Peyer's patch (tissue), 4 donors: ENCODE measurements around the gene TMEM165. TPM values are rescaled to one million over a fixed set of nuclear protein-coding genes. Genes with fewer than 3 reads are reported as not detected.
"Not testable (repeated sequence)": the region's sequence is repeated elsewhere in the genome, so short reads cannot be mapped to it uniquely, and the experiment has no call there.

Experiments
- DNase-seq, 3 donors: peaks; one replicate each; pipeline ENCODE4 v3.0.0-alpha.2; 2017 to 2019
- H3K27ac ChIP-seq, 4 donors: fragments of 200-600 bp; sonication (generic); one replicate each; pipeline ENCODE4 v1.5.1; 2016 to 2019
- H3K27me3 ChIP-seq, 2 donors: fragments of 200-600 bp; sonication (generic); one replicate each; pipeline ENCODE4 v1.5.1; 2019
- H3K36me3 ChIP-seq, 3 donors: fragments of 200-600 bp; sonication (generic); one replicate each; pipeline ENCODE4 v1.5.1; 2016 to 2019
- H3K4me1 ChIP-seq, 4 donors: fragments of 200-600 bp; sonication (generic); one replicate each; pipeline ENCODE4 v1.5.1; 2016 to 2019
- H3K4me3 ChIP-seq, 4 donors: fragments of 200-600 bp; sonication (generic); 1 replicate in 3 of 4; 2 replicates in 1 of 4; pipeline ENCODE4 v1.5.1; 2016 to 2019; ENCODE audit warnings: mild to moderate bottlenecking in 1 of 4
- H3K9me3 ChIP-seq, 4 donors: fragments of 200-600 bp; sonication (generic); one replicate each; pipeline ENCODE4 v1.5.1; 2016 to 2019; ENCODE audit warnings: mild to moderate bottlenecking in 1 of 4
- POLR2A ChIP-seq, 2 donors: fragments of 450-650 bp; IDR thresholded peaks; one replicate each; pipeline ENCODE4 v1.5.1; 2017; ENCODE audit warnings: antibody characterized with exemption in 2 of 2, mild to moderate bottlenecking in 2 of 2, moderate library complexity in 2 of 2
- total RNA-seq, 4 donors: library from RNA; depleted of rRNA; stranded (reverse); fragments of >200 nt; gene quantifications; one replicate each; pipeline ENCODE4 v1.1.0, GENCODE V29; 2016
- TF ChIP-seq, protein P1 (sequence below), 6 experiments: fragments of 450-650 bp in 4 of 6; fragments of 200-600 bp in 2 of 6; sonication (generic) in 1 of 6; IDR thresholded peaks; one replicate each; pipeline ENCODE4 v1.5.1; 2017 to 2019; ENCODE audit warnings: antibody characterized with exemption in 6 of 6, mild to moderate bottlenecking in 3 of 6, moderate library complexity in 1 of 6

TMEM165 gene
- total RNA-seq, 4 donors from 2014 or later = 78.2 to 105 (median 91.4) TPM

DNA sequence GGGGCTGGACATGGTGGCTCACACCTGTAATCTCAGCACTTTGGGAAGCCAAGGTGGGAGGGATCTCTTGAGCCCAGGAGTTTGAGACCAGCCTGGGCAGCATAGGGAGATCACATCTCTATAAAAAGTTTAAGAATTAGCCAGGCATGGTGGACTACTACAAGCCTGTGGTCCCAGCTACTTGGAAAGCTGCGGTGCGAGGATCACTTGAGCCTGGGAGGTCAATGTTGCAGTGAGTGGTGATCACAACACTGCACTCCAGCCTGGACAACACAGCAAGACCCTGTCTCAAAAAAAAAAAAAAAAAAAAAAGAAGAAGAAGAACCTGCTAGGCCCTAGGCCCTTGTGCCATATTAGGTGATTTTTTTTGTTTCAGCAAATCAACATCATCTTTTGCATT, 37.5 kb upstream of the TMEM165 start:
- peaks cover 0 to 22% (median 2%) of the 10 kb centered on the region in 4 donors for H3K4me1 ChIP-seq
- no peaks in the 10 kb centered on the region for H3K36me3 ChIP-seq
- no peak overlapping the region for H3K27ac ChIP-seq
- H3K9me3 ChIP-seq = no peaks in the 10 kb centered on the region
- TF ChIP-seq POLR2A (IDR thresholded peaks at IDR 0.05) = no peak
- TF ChIP-seq, protein P1, sequence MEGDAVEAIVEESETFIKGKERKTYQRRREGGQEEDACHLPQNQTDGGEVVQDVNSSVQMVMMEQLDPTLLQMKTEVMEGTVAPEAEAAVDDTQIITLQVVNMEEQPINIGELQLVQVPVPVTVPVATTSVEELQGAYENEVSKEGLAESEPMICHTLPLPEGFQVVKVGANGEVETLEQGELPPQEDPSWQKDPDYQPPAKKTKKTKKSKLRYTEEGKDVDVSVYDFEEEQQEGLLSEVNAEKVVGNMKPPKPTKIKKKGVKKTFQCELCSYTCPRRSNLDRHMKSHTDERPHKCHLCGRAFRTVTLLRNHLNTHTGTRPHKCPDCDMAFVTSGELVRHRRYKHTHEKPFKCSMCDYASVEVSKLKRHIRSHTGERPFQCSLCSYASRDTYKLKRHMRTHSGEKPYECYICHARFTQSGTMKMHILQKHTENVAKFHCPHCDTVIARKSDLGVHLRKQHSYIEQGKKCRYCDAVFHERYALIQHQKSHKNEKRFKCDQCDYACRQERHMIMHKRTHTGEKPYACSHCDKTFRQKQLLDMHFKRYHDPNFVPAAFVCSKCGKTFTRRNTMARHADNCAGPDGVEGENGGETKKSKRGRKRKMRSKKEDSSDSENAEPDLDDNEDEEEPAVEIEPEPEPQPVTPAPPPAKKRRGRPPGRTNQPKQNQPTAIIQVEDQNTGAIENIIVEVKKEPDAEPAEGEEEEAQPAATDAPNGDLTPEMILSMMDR (IDR thresholded peaks at IDR 0.05) = no peak
- no peak for DNase-seq
- H3K27me3 ChIP-seq = no peaks in the 10 kb centered on the region
- H3K4me3 ChIP-seq = no peak overlapping the region

DNA sequence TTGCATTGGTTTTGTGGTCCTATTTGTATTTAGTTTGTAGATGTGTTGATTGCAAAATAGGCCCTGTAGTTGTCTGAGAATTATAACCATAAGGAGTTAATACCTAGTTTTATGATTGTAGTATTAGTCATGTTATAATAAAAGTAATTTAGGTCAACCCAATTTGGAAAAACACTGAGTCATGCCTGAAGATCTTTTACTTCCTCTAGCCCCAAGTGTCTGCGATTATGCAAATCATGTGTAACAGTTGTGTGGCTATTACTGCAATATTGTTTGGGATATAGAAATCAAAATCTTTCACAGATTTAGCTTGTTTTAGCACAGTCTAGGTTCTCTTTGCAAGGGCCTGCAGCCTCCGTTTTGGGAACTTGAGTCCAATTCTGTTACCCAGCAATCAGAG, 37.1 kb upstream of the TMEM165 start:
- Histone ChIP-seq H3K4me1 (peaks cover 0 to 22% (median 2%) of the 10 kb centered on the region in 4 donors), H3K27me3 (no peaks in the 10 kb centered on the region), H3K36me3 (no peaks in the 10 kb centered on the region), H3K4me3 (no peak overlapping the region), H3K27ac (peak overlapping the region in 2 of 4 donors; percentile 8 to 58), H3K9me3 (no peaks in the 10 kb centered on the region)
- no peak for DNase-seq
- TF ChIP-seq, protein P1 (IDR thresholded peaks at IDR 0.05) = no peak
- no peak for TF ChIP-seq POLR2A (IDR thresholded peaks at IDR 0.05)

DNA sequence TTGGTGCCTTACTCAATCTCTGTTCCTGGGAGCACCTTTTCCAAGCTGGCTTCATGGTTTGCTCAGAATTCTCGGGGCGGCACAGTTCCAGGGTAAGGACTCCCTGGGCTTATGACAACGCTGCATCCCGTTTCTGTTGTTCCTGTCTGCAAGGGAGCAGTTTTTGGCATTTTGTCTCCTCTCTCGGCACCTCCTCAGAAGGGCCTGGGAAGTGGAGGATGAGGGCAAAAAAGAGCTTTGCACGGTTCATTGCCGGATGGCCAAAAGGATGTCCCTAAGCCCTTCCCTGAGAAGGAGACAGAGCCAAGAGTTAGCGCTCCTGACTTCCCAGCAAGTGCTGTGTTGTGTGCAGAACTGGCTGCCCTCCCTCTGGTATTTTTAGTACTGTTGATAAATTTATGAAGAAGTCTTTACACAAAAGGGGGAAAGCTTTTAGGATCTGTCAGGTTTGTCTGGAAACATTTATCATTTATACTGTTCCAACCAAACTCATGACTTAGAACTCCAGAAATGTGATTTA, 36.3 kb upstream of the TMEM165 start:
- TF ChIP-seq POLR2A (IDR thresholded peaks at IDR 0.05) = no peak
- TF ChIP-seq, protein P1 (IDR thresholded peaks at IDR 0.05) = no peak
- Histone ChIP-seq H3K9me3 (no peaks in the 10 kb centered on the region), H3K27me3 (no peaks in the 10 kb centered on the region), H3K36me3 (no peaks in the 10 kb centered on the region), H3K4me3 (no peak overlapping the region), H3K4me1 (peaks cover 0 to 22% (median 2%) of the 10 kb centered on the region in 4 donors), H3K27ac (peak overlapping the region in 2 of 4 donors; percentile 8 to 58)
- no peak for DNase-seq

DNA sequence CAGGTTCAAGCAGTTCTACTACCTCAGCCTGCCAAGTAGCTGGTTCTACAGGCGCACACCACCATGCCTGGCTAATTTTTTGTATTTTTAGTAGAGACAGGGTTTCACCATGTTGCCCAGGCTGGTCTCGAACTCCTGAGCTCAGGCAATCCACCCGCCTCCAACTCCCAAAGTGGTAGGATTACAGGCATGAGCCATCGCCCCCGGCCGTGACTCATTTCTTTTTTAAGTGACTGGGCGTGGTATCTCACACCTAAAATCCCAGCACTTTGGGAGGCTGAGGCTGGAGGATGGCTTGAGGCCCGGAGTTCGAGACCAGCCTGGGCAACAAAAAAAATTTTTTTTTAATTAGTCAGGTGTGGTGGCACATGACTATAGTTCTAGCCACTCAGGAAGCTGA, 32.8 kb upstream of the TMEM165 start:
- H3K9me3 ChIP-seq, H3K27me3 ChIP-seq, DNase-seq, H3K36me3 ChIP-seq, H3K4me3 ChIP-seq, H3K27ac ChIP-seq: not testable (repeated sequence)
- peaks cover 0 to 11% (median 2%) of the 10 kb centered on the region in 4 donors for H3K4me1 ChIP-seq

DNA sequence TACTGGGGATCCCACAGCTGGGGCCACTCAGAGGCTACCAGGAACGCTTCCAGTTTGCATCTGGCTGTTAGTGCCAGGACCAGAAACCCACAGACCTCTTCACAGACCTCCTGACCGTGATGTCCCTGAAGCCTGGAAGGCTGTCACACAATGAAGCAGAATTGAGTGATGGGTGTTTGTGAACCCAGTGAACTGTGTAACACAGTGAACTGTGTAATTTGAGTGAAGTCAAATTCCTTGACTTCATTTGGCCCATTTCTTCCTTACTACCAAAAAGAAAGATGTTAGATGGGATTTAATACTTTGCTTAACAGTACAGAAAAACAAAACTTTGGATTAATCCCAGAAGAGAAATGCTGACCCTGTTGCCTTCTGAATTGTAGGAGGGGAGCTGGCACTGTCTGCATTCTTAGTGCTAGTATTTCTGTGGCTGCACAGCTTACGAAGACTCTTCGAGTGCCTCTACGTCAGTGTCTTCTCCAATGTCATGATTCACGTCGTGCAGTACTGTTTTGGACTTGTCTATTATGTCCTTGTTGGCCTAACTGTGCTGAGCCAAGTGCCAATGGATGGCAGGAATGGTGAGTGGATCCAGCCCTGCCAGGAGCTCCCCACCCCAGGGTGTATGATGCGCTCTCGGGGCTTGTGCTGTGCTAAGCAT, 31.9 kb upstream of the TMEM165 start:
- Histone ChIP-seq H3K27me3 (no peaks in the 10 kb centered on the region), H3K9me3 (no peaks in the 10 kb centered on the region), H3K36me3 (no peaks in the 10 kb centered on the region), H3K27ac (no peak overlapping the region), H3K4me1 (peaks cover 0 to 5% (median 1%) of the 10 kb centered on the region in 4 donors), H3K4me3 (no peak overlapping the region)
- no peak for TF ChIP-seq POLR2A (IDR thresholded peaks at IDR 0.05)
- TF ChIP-seq, protein P1 (IDR thresholded peaks at IDR 0.05) = no peak
- DNase-seq = no peak

DNA sequence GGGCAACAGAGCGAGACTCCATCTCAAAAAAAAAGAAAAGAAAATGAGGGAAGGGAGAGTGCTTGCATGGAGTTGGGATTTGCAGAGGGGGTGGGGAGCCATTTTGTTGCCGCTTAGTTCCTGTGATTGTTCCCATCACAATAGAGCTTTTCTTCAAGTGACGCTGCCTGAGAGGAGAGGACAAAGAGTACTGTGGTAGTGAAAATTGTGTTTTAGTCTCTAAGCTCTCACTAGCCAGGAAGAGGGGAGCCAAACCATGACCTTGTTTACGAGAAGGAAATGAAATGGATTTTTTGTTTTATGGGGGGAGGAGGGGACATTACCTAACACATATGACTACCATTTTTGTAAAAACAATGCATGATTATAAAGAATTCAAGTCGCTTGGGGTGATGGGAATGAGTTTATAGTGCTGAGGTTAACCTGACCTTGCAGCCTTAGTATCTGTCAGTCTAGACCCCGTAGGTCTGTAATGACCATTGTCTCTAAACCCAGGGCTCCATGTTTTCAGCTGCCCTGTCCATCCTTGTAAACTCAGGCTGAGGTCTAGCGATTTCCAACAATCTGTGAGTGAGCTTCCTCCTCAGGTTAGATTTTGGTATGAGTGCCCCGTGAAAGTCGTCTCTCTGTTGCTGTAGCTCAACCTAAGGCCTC, 30.9 kb upstream of the TMEM165 start:
- H3K36me3 ChIP-seq = no peaks in the 10 kb centered on the region
- H3K27ac ChIP-seq = no peak overlapping the region
- H3K27me3 ChIP-seq = no peaks in the 10 kb centered on the region
- H3K9me3 ChIP-seq = no peaks in the 10 kb centered on the region
- DNase-seq = no peak
- H3K4me1 ChIP-seq = no peaks in the 10 kb centered on the region
- no peak overlapping the region for H3K4me3 ChIP-seq
- TF ChIP-seq, protein P1 (IDR thresholded peaks at IDR 0.05) = no peak
- no peak for TF ChIP-seq POLR2A (IDR thresholded peaks at IDR 0.05)
